Stomach (tissue), 9 donors: ENCODE measurements around the gene WDPCP. TPM values are rescaled to one million over a fixed set of nuclear protein-coding genes. Genes with fewer than 3 reads are reported as not detected.
A peak's percentile ranks its signal among the peaks of the same experiment; 100 is the strongest.
"Not testable (repeated sequence)": the region's sequence is repeated elsewhere in the genome, so short reads cannot be mapped to it uniquely, and the experiment has no call there.

Experiments used
- DNase-seq, 2 donors: peaks; one replicate each; pipeline versions ENCODE4 v3.0.0 to v3.0.0-alpha.2; 2013 to 2019
- H3K27ac ChIP-seq, 5 donors: fragments of 200-600 bp in 4 of 5; sonication (generic) in 4 of 5; one replicate each; pipeline ENCODE4 v1.5.1; 2013 to 2019; ENCODE audit warnings: mild to moderate bottlenecking in 1 of 5, moderate library complexity in 1 of 5
- H3K27me3 ChIP-seq, 3 donors: fragments of 200-600 bp; sonication (generic); one replicate each; pipeline ENCODE4 v1.5.1; 2017 to 2019; ENCODE audit warnings: mixed run types in 1 of 3
- H3K36me3 ChIP-seq, 4 donors: fragments of 200-600 bp; sonication (generic); 1 replicate in 3 of 4; 2 replicates in 1 of 4; pipeline ENCODE4 v1.5.1; 2016 to 2019
- H3K4me1 ChIP-seq, 4 donors: fragments of 200-600 bp; sonication (generic); one replicate each; pipeline ENCODE4 v1.5.1; 2016 to 2019
- H3K4me3 ChIP-seq, 4 donors: fragments of 200-600 bp; sonication (generic) in 3 of 4; one replicate each; pipeline ENCODE4 v1.5.1; 2016 to 2019; ENCODE audit warnings: mild to moderate bottlenecking in 1 of 4
- H3K9me3 ChIP-seq, 4 donors: fragments of 200-600 bp; sonication (generic); one replicate each; pipeline ENCODE4 v1.5.1; 2016 to 2019
- CTCF ChIP-seq, 7 experiments: fragments of 450-650 bp in 4 of 7; fragments of 200-600 bp in 3 of 7; sonication (generic) in 3 of 7; IDR thresholded peaks; one replicate each; pipeline ENCODE4 v1.5.1; 2016 to 2019; ENCODE audit warnings: antibody characterized with exemption in 7 of 7, control low read depth in 2 of 7, mild to moderate bottlenecking in 1 of 7
- EP300 ChIP-seq: sonication (generic); formaldehyde crosslinking; IDR thresholded peaks from one replicate; pipeline ENCODE4 v1.6.1; 2017; ENCODE audit warnings: antibody characterized with exemption
- POLR2A ChIP-seq, 4 donors: fragments of 450-650 bp; IDR thresholded peaks; one replicate each; pipeline ENCODE4 v1.6.1; 2016; ENCODE audit warnings: antibody characterized with exemption in 4 of 4, control low read depth in 2 of 4, mild to moderate bottlenecking in 1 of 4, moderate library complexity in 1 of 4
- POLR2AphosphoS5 ChIP-seq, 3 donors: sonication (generic); formaldehyde crosslinking; IDR thresholded peaks; one replicate each; pipeline ENCODE4 v1.6.1; 2016; ENCODE audit warnings: antibody characterized with exemption in 3 of 3
- WGBS, 5 donors: extraction: QIAGEN DNeasy Blood & Tissue Kit in 3 of 5; methylation state at CpG; one replicate each; pipeline versions ENCODE4 v1.1.5 to v1.1.7; 2013 to 2018; 5-methylcytosine and 5-hydroxymethylcytosine counted together
- intact Hi-C: fragments of 100-400 bp; cut with DNase I; formaldehyde crosslinking; loops from one replicate; pipeline ENCODE4 v1.15.1; 2023; ENCODE audit warnings: low total_unique reads
- polyA plus RNA-seq, 3 donors: library from polyadenylated mRNA; stranded (reverse); fragments of 200-250 nt; gene quantifications; one replicate each; pipeline ENCODE4 v1.2.3, GENCODE V29; 2013
- total RNA-seq, 5 donors: library from RNA; depleted of rRNA; stranded (reverse); fragments of >200 nt; gene quantifications; one replicate each; pipeline versions ENCODE4 v1.1.0 to v1.2.3, GENCODE V29; 2014 to 2016
- donor health status: healthy with polysubstance abuse.
- donor health status: Bipolar disorder and iron deficiency.
- donor health status: healthy.

WDPCP gene
- total and polyA plus RNA-seq, 8 donors, result 1.9 to 38.8 (median 7.7) TPM

- no peaks in the 10 kb centered on the region for H3K36me3 ChIP-seq
- DNase-seq, result no peak
- no peak overlapping the region for H3K27ac ChIP-seq
- no peaks in the 10 kb centered on the region for H3K27me3 ChIP-seq
- H3K4me3 ChIP-seq, result no peak overlapping the region
- H3K4me1 ChIP-seq, result peaks cover 0 to 19% (median 8%) of the 10 kb centered on the region in 4 donors
- TF ChIP-seq POLR2A (IDR thresholded peaks at IDR 0.05), result no peak
- no peak for TF ChIP-seq EP300
- no peak for TF ChIP-seq POLR2AphosphoS5 (IDR thresholded peaks at IDR 0.05)
- no peak for TF ChIP-seq CTCF (IDR thresholded peaks at IDR 0.05)
- H3K9me3 ChIP-seq, result peaks cover 0 to 6% (median 0%) of the 10 kb centered on the region in 4 donors
- intact Hi-C loops, result no loop called here
These were observed 11.7 kb downstream of the WDPCP start for GRCh38 chr2:63576546-63576945.

- DNase-seq, H3K4me3 ChIP-seq, H3K27me3 ChIP-seq, H3K36me3 ChIP-seq, H3K27ac ChIP-seq, intact Hi-C loops, H3K9me3 ChIP-seq: not testable (repeated sequence)
- H3K4me1 ChIP-seq, result peaks cover 0 to 18% (median 3%) of the 10 kb centered on the region in 4 donors
- WGBS, 5 donors, result 92 to 95% (median 94%) methylated on average over 13 of the region's 13 CpGs
These were observed 14.4 kb downstream of the WDPCP start for GRCh38 chr2:63573726-63574345.

- peaks cover 0 to 18% (median 3%) of the 10 kb centered on the region in 4 donors for H3K4me1 ChIP-seq
- DNase-seq, H3K27ac ChIP-seq, intact Hi-C loops, H3K4me3 ChIP-seq, H3K27me3 ChIP-seq, H3K36me3 ChIP-seq: not testable (repeated sequence)
- 90 to 97% (median 94%) methylated on average over 3 of the region's 3 CpGs for WGBS, 5 donors
- peaks cover 0 to 15% (median 0%) of the 10 kb centered on the region in 4 donors for H3K9me3 ChIP-seq
These were observed 15.3 kb downstream of the WDPCP start for GRCh38 chr2:63573026-63573425.

GRCh38 chr2:63572001-63572400, 16.3 kb downstream of the WDPCP start:
- WGBS, 5 donors, result 42 to 71% (median 54%) methylated on average over 2 of the region's 2 CpGs
- intact Hi-C loops, result no loop called here
- H3K4me1 ChIP-seq, result peaks cover 0 to 18% (median 3%) of the 10 kb centered on the region in 4 donors

GRCh38 chr2:63571291-63571690, 17.0 kb downstream of the WDPCP start:
- TF ChIP-seq EP300, result no peak
- TF ChIP-seq POLR2A (IDR thresholded peaks at IDR 0.05), result no peak
- TF ChIP-seq CTCF (IDR thresholded peaks at IDR 0.05), result no peak
- TF ChIP-seq POLR2AphosphoS5 (IDR thresholded peaks at IDR 0.05), result no peak
- Histone ChIP-seq H3K4me1 (peaks cover 0 to 18% (median 3%) of the 10 kb centered on the region in 4 donors), H3K27ac (no peak overlapping the region), H3K4me3 (no peak overlapping the region), H3K27me3 (no peaks in the 10 kb centered on the region), H3K36me3 (no peaks in the 10 kb centered on the region), H3K9me3 (peaks cover 0 to 31% (median 5%) of the 10 kb centered on the region in 4 donors)
- no peak for DNase-seq
- WGBS, 5 donors, result 50 to 72% (median 52%) methylated on average over 2 of the region's 2 CpGs
- intact Hi-C loops, result no loop called here

More at GRCh38 chr2:63572001-63572400, 16.3 kb downstream of the WDPCP start:
- Histone ChIP-seq H3K27ac (peak overlapping the region in 1 of 5 donors; percentile 5), H3K27me3 (no peaks in the 10 kb centered on the region), H3K9me3 (peaks cover 0 to 25% (median 3%) of the 10 kb centered on the region in 4 donors), H3K36me3 (no peaks in the 10 kb centered on the region), H3K4me3 (no peak overlapping the region)
- TF ChIP-seq CTCF (IDR thresholded peaks at IDR 0.05) (no peak), POLR2AphosphoS5 (IDR thresholded peaks at IDR 0.05) (peak in 2 of 3 donors; percentile 40 to 47)
- DNase-seq, result no peak
